D721Med (cell line): Measurements from ENCODE around the gene CTTNBP2.

Source experiments
- DNase-seq: peaks from one replicate; pipeline ENCODE4 v3.0.0; 2011; ENCODE audit warnings: low spot score; ENCODE audit not compliant: insufficient read length
- FAIRE-seq: peaks from 2 replicates; lab custom pipeline; 2011; peaks lifted over from hg19 to GRCh38; lab: Jason Lieb, UNC
- TF ChIP-seq, protein P1 (sequence below): IDR thresholded peaks from 2 replicates; pipeline ENCODE4 v1.5.1; 2012; ENCODE audit warnings: mild to moderate bottlenecking, control low read depth; ENCODE audit not compliant: insufficient read depth; ENCODE audit errors: missing control alignments

Gene CTTNBP2, protein sequence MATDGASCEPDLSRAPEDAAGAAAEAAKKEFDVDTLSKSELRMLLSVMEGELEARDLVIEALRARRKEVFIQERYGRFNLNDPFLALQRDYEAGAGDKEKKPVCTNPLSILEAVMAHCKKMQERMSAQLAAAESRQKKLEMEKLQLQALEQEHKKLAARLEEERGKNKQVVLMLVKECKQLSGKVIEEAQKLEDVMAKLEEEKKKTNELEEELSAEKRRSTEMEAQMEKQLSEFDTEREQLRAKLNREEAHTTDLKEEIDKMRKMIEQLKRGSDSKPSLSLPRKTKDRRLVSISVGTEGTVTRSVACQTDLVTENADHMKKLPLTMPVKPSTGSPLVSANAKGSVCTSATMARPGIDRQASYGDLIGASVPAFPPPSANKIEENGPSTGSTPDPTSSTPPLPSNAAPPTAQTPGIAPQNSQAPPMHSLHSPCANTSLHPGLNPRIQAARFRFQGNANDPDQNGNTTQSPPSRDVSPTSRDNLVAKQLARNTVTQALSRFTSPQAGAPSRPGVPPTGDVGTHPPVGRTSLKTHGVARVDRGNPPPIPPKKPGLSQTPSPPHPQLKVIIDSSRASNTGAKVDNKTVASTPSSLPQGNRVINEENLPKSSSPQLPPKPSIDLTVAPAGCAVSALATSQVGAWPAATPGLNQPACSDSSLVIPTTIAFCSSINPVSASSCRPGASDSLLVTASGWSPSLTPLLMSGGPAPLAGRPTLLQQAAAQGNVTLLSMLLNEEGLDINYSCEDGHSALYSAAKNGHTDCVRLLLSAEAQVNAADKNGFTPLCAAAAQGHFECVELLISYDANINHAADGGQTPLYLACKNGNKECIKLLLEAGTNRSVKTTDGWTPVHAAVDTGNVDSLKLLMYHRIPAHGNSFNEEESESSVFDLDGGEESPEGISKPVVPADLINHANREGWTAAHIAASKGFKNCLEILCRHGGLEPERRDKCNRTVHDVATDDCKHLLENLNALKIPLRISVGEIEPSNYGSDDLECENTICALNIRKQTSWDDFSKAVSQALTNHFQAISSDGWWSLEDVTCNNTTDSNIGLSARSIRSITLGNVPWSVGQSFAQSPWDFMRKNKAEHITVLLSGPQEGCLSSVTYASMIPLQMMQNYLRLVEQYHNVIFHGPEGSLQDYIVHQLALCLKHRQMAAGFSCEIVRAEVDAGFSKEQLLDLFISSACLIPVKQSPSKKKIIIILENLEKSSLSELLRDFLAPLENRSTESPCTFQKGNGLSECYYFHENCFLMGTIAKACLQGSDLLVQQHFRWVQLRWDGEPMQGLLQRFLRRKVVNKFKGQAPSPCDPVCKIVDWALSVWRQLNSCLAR (N-terminal part only)

DNA sequence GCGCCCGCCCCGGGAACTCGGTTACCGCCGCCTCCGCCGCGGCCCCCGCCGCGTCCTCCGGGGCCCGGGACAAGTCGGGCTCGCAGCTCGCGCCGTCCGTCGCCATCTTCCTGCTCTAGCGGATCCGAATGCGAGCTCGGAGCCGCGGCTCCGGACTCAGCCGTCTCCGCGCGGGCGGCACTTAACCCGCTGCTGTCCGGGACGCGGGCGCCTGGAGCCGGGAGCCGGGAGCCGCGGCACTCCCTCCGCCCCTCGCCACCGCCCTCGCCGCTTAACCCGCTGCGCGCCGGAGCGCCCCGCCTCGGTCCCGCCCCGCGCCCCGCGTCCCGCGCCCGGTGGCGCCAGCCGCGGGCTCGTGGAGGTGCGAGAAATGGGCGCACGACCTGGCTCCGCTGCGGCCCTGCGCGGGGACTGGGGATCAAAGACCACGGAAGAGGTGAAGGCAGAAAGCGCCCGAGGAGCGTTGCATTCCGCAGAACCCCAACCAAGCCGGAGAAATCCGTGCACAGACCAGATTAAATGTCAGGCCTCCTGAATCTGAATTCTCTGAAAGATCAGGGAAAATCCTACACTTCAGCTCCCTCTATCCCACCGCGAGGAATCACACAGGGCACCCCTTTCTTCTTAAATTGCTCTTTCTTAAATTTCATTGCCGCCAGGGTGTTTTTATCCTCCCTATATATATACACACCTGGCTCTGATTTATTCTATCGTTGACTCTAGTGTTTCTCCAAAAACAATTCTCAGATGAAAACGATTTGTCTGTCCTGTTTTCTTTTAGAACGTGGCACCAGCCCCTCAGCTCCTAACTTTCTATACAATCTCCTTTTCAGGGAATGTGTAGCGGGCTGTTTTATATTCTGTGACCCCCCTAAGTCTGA, at the start of gene CTTNBP2:
TSS of gene CTTNBP2 (minus strand) at position 132 of the 881 bp plus-strand sequence. CDS start at position 106, 26 bp downstream.
- DNase-seq, result no peak

DNA sequence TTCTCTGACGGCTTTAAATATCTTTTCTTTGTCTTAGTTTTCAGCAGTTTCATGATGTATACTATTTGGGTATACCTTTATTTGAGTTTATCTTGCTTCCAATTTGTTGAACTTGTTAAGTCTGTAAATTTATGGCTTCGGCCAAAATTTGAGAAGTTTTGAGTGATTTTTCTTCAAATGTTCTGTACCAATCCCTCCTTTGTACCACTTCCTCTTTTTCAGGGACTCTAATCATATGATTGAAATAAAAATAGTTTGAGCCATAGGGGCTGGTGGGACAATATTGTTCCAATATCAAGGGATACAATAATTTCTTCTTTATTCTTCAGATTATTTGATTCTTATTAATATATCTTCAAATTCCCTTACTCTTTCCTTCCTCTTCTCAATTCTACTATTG, 43.1 kb upstream of the CTTNBP2 start:
- FAIRE-seq (no peak), DNase-seq (no peak)
- TF ChIP-seq, protein P1, sequence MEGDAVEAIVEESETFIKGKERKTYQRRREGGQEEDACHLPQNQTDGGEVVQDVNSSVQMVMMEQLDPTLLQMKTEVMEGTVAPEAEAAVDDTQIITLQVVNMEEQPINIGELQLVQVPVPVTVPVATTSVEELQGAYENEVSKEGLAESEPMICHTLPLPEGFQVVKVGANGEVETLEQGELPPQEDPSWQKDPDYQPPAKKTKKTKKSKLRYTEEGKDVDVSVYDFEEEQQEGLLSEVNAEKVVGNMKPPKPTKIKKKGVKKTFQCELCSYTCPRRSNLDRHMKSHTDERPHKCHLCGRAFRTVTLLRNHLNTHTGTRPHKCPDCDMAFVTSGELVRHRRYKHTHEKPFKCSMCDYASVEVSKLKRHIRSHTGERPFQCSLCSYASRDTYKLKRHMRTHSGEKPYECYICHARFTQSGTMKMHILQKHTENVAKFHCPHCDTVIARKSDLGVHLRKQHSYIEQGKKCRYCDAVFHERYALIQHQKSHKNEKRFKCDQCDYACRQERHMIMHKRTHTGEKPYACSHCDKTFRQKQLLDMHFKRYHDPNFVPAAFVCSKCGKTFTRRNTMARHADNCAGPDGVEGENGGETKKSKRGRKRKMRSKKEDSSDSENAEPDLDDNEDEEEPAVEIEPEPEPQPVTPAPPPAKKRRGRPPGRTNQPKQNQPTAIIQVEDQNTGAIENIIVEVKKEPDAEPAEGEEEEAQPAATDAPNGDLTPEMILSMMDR, result no peak

More for the DNA sequence above, at the start of gene CTTNBP2:
- TF ChIP-seq, protein P1, result no peak
- no peak for FAIRE-seq

DNA sequence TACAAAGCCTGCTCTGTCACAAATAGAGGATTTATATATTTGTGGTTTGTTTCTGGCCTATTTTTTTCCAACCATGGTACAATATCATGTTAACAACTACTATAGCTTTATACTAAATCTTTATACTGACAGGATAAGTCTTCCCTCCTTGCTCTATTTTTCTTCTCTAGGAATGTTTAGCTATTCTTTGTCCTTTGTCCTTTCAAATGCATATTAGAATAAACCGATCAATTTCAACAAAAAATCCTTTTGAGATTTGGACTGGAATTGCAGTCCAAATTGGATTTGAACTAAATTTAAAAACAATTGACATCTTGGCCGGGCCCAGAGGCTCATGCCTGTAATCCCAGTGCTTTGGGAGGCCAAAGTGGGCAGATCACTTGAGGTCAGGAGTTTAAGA, 39.2 kb upstream of the CTTNBP2 start:
- FAIRE-seq (no peak), DNase-seq (no peak)
- TF ChIP-seq, protein P1, result no peak

DNA sequence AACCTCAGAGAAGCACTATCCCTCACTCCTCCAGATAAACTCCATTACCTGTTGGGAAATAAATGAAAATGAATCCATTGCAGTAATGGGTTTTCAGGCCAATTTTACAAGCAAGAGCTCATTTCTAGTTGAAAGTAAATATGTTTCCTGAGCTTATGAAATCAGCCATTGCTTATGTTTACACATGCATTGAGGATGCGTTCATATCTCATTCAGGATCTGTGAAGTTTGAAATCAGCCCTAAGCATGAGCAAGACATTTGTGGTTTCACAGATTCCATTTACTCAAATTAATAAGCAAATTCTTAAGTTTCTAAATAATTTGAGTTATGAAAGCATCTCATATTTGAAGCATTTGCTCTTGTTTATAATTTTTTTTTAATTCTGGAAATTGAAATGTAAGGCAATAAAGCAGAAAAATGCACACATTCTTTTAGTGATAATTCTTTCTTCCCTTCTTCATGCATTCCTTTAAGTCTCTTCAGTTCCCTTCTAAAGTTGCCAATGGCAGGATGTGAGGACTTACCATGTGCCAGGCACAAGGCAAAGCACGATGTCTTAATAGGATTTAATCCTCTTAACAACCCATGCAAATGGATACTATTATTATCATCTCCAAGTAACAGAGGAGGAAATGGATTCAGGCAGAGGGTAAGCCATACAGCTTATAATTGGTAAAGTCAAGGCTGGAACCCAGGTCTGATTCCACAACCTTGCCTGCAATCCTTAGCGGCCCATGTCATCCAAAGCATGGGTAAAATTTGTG, 35.0 kb upstream of the CTTNBP2 start:
- no peak for FAIRE-seq
- TF ChIP-seq, protein P1, result no peak

DNA sequence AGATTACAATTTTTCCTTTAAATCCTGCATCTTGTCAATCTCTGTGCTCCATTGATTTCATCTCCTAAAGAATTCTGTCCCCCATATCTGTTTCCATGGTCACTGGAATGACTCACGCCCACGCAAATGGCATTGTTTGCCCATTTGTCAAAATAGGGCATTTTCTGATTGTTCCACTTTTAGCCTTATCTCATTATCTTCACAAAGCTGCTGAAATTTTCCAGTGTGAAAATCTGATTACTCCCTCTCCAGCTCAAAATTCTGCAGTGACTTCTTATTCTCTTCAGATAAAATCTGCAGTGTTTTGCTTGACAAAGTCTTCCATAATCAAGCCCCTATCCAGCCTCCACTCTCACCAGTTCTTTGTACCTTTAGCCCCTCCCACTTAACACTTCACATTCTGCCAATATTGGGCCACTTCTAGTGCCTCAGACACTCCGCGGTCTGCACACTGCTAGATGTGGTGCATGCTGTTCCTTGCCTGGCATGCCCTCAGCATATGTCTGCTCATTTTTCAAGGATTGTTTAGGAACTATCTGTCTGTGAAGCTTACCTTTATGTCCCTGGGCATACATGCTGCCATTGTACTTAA, 33.9 kb upstream of the CTTNBP2 start:
- DNase-seq (no peak), FAIRE-seq (no peak)
- TF ChIP-seq, protein P1, result no peak

More for the DNA sequence above, 35.0 kb upstream of the CTTNBP2 start:
- no peak for DNase-seq
